GM18868 (cell line): ENCODE measurements around the gene TWF2.

Experiments used
- ATAC-seq: cut with Tn5 transposase; IDR thresholded peaks from one replicate; pipeline ENCODE4 v1.9.1; 2021; ENCODE audit warnings: mild to moderate bottlenecking, moderate library complexity; ENCODE audit not compliant: unreplicated experiment

TWF2 gene

GRCh38 chr3:52238193-52238760, 681 bp downstream of the TWF2 start:
- ATAC-seq = no peak

GRCh38 chr3:52237657-52238172, 1.2 kb downstream of the TWF2 start:
- no peak for ATAC-seq

GRCh38 chr3:52237006-52237656, 1.8 kb downstream of the TWF2 start:
- ATAC-seq = no peak

GRCh38 chr3:52236424-52236886, 2.5 kb downstream of the TWF2 start:
- ATAC-seq = no peak

- no peak for ATAC-seq
Observed at GRCh38 chr3:52234516-52235447, 4.2 kb downstream of the TWF2 start.

- ATAC-seq = no peak
Observed at GRCh38 chr3:52233968-52234367, 5.0 kb downstream of the TWF2 start.

GRCh38 chr3:52233108-52233591, 5.8 kb downstream of the TWF2 start:
- no peak for ATAC-seq

GRCh38 chr3:52232279-52233107, 6.5 kb downstream of the TWF2 start:
- ATAC-seq = no peak

GRCh38 chr3:52231502-52232278, 7.3 kb downstream of the TWF2 start:
- peak; percentile 41 for ATAC-seq

GRCh38 chr3:52230889-52231499, 8.0 kb downstream of the TWF2 start:
- ATAC-seq = no peak

- no peak for ATAC-seq
Observed at GRCh38 chr3:52230461-52230860, 8.5 kb downstream of the TWF2 start.

GRCh38 chr3:52229656-52230055, 9.3 kb downstream of the TWF2 start:
- no peak for ATAC-seq

- no peak for ATAC-seq
Observed at GRCh38 chr3:52228751-52229291, 10.1 kb downstream of the TWF2 start.

GRCh38 chr3:52228266-52228665, 10.7 kb downstream of the TWF2 start:
- no peak for ATAC-seq

- no peak for ATAC-seq
Observed at GRCh38 chr3:52227766-52228165, 11.2 kb downstream of the TWF2 start.

- ATAC-seq = no peak
Observed at GRCh38 chr3:52227117-52227516, 11.8 kb downstream of the TWF2 start.

- ATAC-seq = peak; percentile 4
Observed at GRCh38 chr3:52226229-52226817, 12.6 kb downstream of the TWF2 start.

- ATAC-seq = peak; percentile 80
Observed at GRCh38 chr3:52225452-52226228, 13.3 kb downstream of the TWF2 start, which contains the start of gene TLR9. TLR9 (minus strand) TSS chr3:52225645; CDS start chr3:52225529, 116 bp downstream.
